Measurements from ENCODE around the gene SGIP1. TPM values are rescaled to one million over a fixed set of nuclear protein-coding genes. Genes with fewer than 3 reads are reported as not detected.

The SGIP1 gene
- total and polyA plus RNA-seq, 2 of the 8 experiments (the other 6 are each of a cell fraction or from before 2014, with no cell fraction given): 1.4 to 2.1 TPM

- TF ChIP-seq FOSL1 (IDR thresholded peaks at IDR 0.05; ENCODE audit: insufficient read depth, low read depth, low read length) (no peak), SIRT6 (IDR thresholded peaks at IDR 0.05; ENCODE audit: low read length) (no peak), GABPA (IDR thresholded peaks at IDR 0.05; ENCODE audit: borderline replicate concordance, insufficient read depth, low read length) (no peak), EZH2 (IDR thresholded peaks at IDR 0.05; ENCODE audit: low read depth, low read length, severe bottlenecking) (no peak), KDM4A (IDR thresholded peaks at IDR 0.05; ENCODE audit: low read depth, low read length, severe bottlenecking) (no peak)
- no peaks in the 10 kb centered on the region for H3K36me3 ChIP-seq (ENCODE audit: control insufficient read depth in 2 of 4, insufficient read depth in 4 of 4, low read length in 3 of 4)
- H4K20me1 ChIP-seq (replicated peaks in 1 of 2; ENCODE audit: control insufficient read depth in 1 of 2, insufficient read depth in 2 of 2, low read length in 2 of 2): no peaks in the 10 kb centered on the region
- H3K27me3 ChIP-seq (replicated peaks in 1 of 4; ENCODE audit: control insufficient read depth in 3 of 4, extremely low read depth in 1 of 4, insufficient read depth in 3 of 4, low read length in 3 of 4): no peaks in the 10 kb centered on the region
- H3K4me3 ChIP-seq (ENCODE audit: extremely low read depth in 1 of 4, insufficient read depth in 2 of 4, low read depth in 3 of 4, low read length in 4 of 4): no peak overlapping the region
- no peak for FAIRE-seq
- no peaks in the 10 kb centered on the region for H3K79me2 ChIP-seq (ENCODE audit: control insufficient read depth in 1 of 2, insufficient read depth in 2 of 2, low read length in 2 of 2)
- no peak overlapping the region for H2BK12ac ChIP-seq (ENCODE audit: low read depth, low read length)
- H2BK20ac ChIP-seq (ENCODE audit: low read length): no peak overlapping the region
- no peak overlapping the region for H3K4me2 ChIP-seq (ENCODE audit: insufficient read depth in 1 of 2, low read depth in 2 of 2, low read length in 2 of 2)
- no peak for DNase-seq (ENCODE audit: low read depth in 1 of 2, low spot score in 2 of 2)
- H3K14ac ChIP-seq (ENCODE audit: insufficient read length): no peak overlapping the region
- no peak overlapping the region for H3K4ac ChIP-seq (replicated peaks; ENCODE audit: insufficient read length, low read depth, low read length)
- no peak overlapping the region for H3K56ac ChIP-seq (replicated peaks; ENCODE audit: insufficient read length, low read depth, low read length)
- H3K9me3 ChIP-seq (ENCODE audit: insufficient read depth in 2 of 2, low read depth in 1 of 2, low read length in 1 of 2): no peaks in the 10 kb centered on the region; a peak in 1 of 4 replicates
- no peak overlapping the region for H4K8ac ChIP-seq (ENCODE audit: extremely low read depth, insufficient read depth, low read length)
- H3K23ac ChIP-seq (ENCODE audit: insufficient read length): no peak overlapping the region
- CTCF ChIA-PET (ENCODE audit: partially characterized antibody): no interaction called here
- H2BK120ac ChIP-seq (replicated peaks; ENCODE audit: low read depth, low read length): no peak overlapping the region
- no peak overlapping the region for H2AK5ac ChIP-seq (ENCODE audit: low read depth, low read length)
- no peak overlapping the region for H4K91ac ChIP-seq (replicated peaks; ENCODE audit: insufficient read length, low read length)
- POLR2A ChIA-PET (ENCODE audit: partially characterized antibody): no interaction called here
- H2BK15ac ChIP-seq (ENCODE audit: low read length): no peak overlapping the region
- H3K4me1 ChIP-seq (replicated peaks in 1 of 4; ENCODE audit: control insufficient read depth in 3 of 4, insufficient read depth in 4 of 4, low read length in 3 of 4): no peaks in the 10 kb centered on the region
- H3K18ac ChIP-seq (ENCODE audit: extremely low read depth, low read length): no peak overlapping the region
- H2BK5ac ChIP-seq (ENCODE audit: low read depth, low read length): no peak overlapping the region
- no peak overlapping the region for H4K5ac ChIP-seq (ENCODE audit: insufficient read length, low read depth, low read length)
- WGBS, 2 experiments (ENCODE audit: extremely low coverage in 1 of 2, insufficient coverage in 1 of 2, insufficient read length in 1 of 2, insufficient replicate concordance in 2 of 2, low coverage in 1 of 2, low lambda C conversion rate in 2 of 2, missing lambda C conversion rate in 1 of 2): 88% methylated on average over 6 of the region's 6 CpGs; no CpG with 5 or more reads in 1 of the 2 experiments
- no peak overlapping the region for H3K9ac ChIP-seq (replicated peaks in 1 of 4; ENCODE audit: extremely low read depth in 1 of 4, low read depth in 3 of 4, low read length in 3 of 4)
- no peak overlapping the region for H2AFZ ChIP-seq (ENCODE audit: low read length)
- no peaks in the 10 kb centered on the region for H3K79me1 ChIP-seq (ENCODE audit: low read depth, low read length)
- H3K23me2 ChIP-seq (ENCODE audit: low read depth, low read length): no peaks in the 10 kb centered on the region
- no peak overlapping the region for H3K27ac ChIP-seq (ENCODE audit: low read depth, low read length)
These were observed 16.0 kb upstream of the SGIP1 start for GRCh38 chr1:66517959-66518358.
